CD4-positive, CD25-positive, alpha-beta regulatory T cell (primary cell): ENCODE results near the gene TECTB. TPM values are rescaled to one million over a fixed set of nuclear protein-coding genes. Genes with fewer than 3 reads are reported as not detected.

Experiments used
- ATAC-seq, 2 donors: fragments of 150-1000 bp; cut with Tn5 transposase; one replicate each; pipeline ENCODE4 v1.10.0; 2021; ENCODE audit warnings: low read depth in 2 of 2, moderate number of reproducible peaks in 2 of 2, moderate library complexity in 1 of 2
- DNase-seq, 3 donors: peaks; one replicate each; pipeline versions ENCODE4 v3.0.0 to v3.0.0-alpha.2; 2012 to 2022; ENCODE audit warnings: mixed read lengths in 1 of 3
- H3K27ac ChIP-seq: one replicate; pipeline ENCODE4 v1.7.0; 2013; ENCODE audit warnings: mild to moderate bottlenecking, low read length; ENCODE audit not compliant: insufficient read depth, poor library complexity, severe bottlenecking
- H3K27me3 ChIP-seq: one replicate; pipeline ENCODE4 v1.7.0; 2013; ENCODE audit warnings: low read length; ENCODE audit not compliant: control insufficient read depth, insufficient read depth
- H3K36me3 ChIP-seq: one replicate; pipeline ENCODE4 v1.7.0; 2013; ENCODE audit warnings: mild to moderate bottlenecking, low read length, moderate library complexity; ENCODE audit not compliant: control insufficient read depth, insufficient read depth
- H3K4me1 ChIP-seq: 2 replicates; pipeline ENCODE4 v1.7.0; 2013; ENCODE audit warnings: mild to moderate bottlenecking, low read length; ENCODE audit not compliant: insufficient read depth, control insufficient read depth, poor library complexity, severe bottlenecking
- H3K4me3 ChIP-seq: one replicate; pipeline ENCODE4 v1.7.0; 2013; ENCODE audit warnings: low read depth, mild to moderate bottlenecking, low read length, moderate library complexity
- H3K9me3 ChIP-seq, 2 experiments: 1 replicate in 1 of 2; 2 replicates in 1 of 2; pipeline ENCODE4 v1.7.0; 2013; ENCODE audit warnings: low read length in 2 of 2, mild to moderate bottlenecking in 1 of 2, moderate library complexity in 1 of 2; ENCODE audit not compliant: control insufficient read depth in 2 of 2
- H3K27ac Mint-ChIP-seq, 3 donors: one replicate each; pipeline ENCODE4 v1.8.0; 2020 to 2022; ENCODE audit warnings: mild to moderate bottlenecking in 3 of 3, mixed read lengths in 3 of 3, moderate library complexity in 2 of 3
- H3K27me3 Mint-ChIP-seq: one replicate; pipeline ENCODE4 v1.8.0; 2022; ENCODE audit warnings: mild to moderate bottlenecking, mixed read lengths
- H3K36me3 Mint-ChIP-seq: one replicate; pipeline ENCODE4 v1.8.0; 2020; ENCODE audit warnings: mixed read lengths
- H3K4me1 Mint-ChIP-seq, 4 donors: one replicate each; pipeline ENCODE4 v1.8.0; 2020 to 2022; ENCODE audit warnings: mixed read lengths in 4 of 4, mild to moderate bottlenecking in 1 of 4
- H3K4me3 Mint-ChIP-seq, 4 donors: one replicate each; pipeline ENCODE4 v1.8.0; 2020 to 2022; ENCODE audit warnings: mild to moderate bottlenecking in 4 of 4, mixed read lengths in 4 of 4, moderate library complexity in 3 of 4
- H3K9me3 Mint-ChIP-seq, 7 donors: one replicate each; pipeline ENCODE4 v1.8.0; 2020 to 2022; ENCODE audit warnings: mixed read lengths in 7 of 7, mild to moderate bottlenecking in 3 of 7, moderate library complexity in 2 of 7
- polyA plus RNA-seq, 4 donors: library from polyadenylated mRNA; unstranded; fragments of 300-500 nt; fragmentation: Illumina TruSeq; gene quantifications; one replicate each; pipeline ENCODE4 v1.2.3, GENCODE V29; 2021
- total RNA-seq: library from RNA; stranded (reverse); gene quantifications from one replicate; pipeline ENCODE4 v1.2.3, GENCODE V29; 2022

Gene TECTB
- total and polyA plus RNA-seq, 5 donors from 2014 or later, result not detected

DNA sequence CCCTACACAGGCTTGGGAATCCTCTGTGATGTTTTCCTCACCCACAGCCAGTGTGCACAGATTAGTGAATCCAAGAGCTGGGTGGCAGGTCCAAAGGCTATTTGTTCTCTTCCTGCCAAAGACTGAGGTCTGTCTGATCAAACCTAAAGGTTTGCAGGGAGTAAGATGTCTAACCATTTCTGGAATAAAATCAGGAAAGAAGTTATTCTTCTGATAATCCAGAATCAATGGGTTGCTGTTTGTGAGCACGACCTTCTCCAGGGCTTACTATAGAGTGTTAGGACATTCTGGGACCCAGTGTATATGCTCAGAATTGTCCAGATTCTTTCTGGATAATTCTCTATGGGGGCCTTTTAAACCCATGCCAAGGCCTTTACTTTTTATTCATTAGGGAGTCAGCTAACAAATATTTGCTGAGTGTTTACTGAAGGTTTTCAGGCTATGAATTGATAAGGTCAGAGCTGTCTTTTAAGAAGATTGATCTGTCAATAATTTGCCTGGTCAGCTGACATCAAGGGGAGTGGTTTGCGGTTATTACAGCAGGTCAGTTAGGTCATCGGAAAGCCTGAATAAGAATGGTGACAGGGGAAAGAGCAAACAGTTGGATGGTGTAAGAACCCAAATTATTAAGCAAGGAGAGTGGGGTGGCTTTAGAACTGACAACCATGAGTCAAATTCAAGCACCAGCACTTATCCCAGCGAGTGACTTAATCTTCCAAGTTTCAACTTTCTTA, 7.5 kb upstream of the TECTB start:
- peaks cover 16% of the 10 kb centered on the region for H3K27me3 Mint-ChIP-seq
- no peaks in the 10 kb centered on the region for H3K4me1 Mint-ChIP-seq

GRCh38 chr10:112278871-112279270, 4.3 kb upstream of the TECTB start:
- Histone ChIP-seq H3K9me3 (no peaks in the 10 kb centered on the region), H3K4me1 (no peaks in the 10 kb centered on the region), H3K27me3 (no peaks in the 10 kb centered on the region), H3K4me3 (no peak overlapping the region), H3K27ac (no peak overlapping the region), H3K36me3 (no peaks in the 10 kb centered on the region)
- no peaks in the 10 kb centered on the region for H3K36me3 Mint-ChIP-seq
- H3K9me3 Mint-ChIP-seq, result peaks cover 0 to 4% (median 2%) of the 10 kb centered on the region in 7 donors
- no peak for ATAC-seq
- H3K4me3 Mint-ChIP-seq, result no peak overlapping the region
- H3K27ac Mint-ChIP-seq, result no peak overlapping the region
- H3K4me1 Mint-ChIP-seq, result no peaks in the 10 kb centered on the region
- no peak for DNase-seq
- peaks cover 23% of the 10 kb centered on the region for H3K27me3 Mint-ChIP-seq

More for the DNA sequence above, 7.5 kb upstream of the TECTB start:
- DNase-seq (no peak), ATAC-seq (no peak)
- Mint-ChIP-seq H3K9me3 (no peaks in the 10 kb centered on the region), H3K4me3 (no peak overlapping the region), H3K36me3 (no peaks in the 10 kb centered on the region), H3K27ac (no peak overlapping the region)
- H3K27me3 ChIP-seq, result no peaks in the 10 kb centered on the region
- H3K4me3 ChIP-seq, result no peak overlapping the region
- H3K27ac ChIP-seq, result no peak overlapping the region
- H3K4me1 ChIP-seq, result no peaks in the 10 kb centered on the region
- H3K36me3 ChIP-seq, result no peaks in the 10 kb centered on the region
- no peaks in the 10 kb centered on the region for H3K9me3 ChIP-seq

GRCh38 chr10:112279433-112279832, 3.8 kb upstream of the TECTB start:
- Mint-ChIP-seq H3K9me3 (peaks cover 0 to 4% (median 2%) of the 10 kb centered on the region in 7 donors), H3K27ac (no peak overlapping the region), H3K4me3 (no peak overlapping the region), H3K4me1 (no peaks in the 10 kb centered on the region), H3K36me3 (no peaks in the 10 kb centered on the region), H3K27me3 (peaks cover 23% of the 10 kb centered on the region)
- peaks cover 2% of the 10 kb centered on the region for H3K27me3 ChIP-seq
- H3K27ac ChIP-seq, result no peak overlapping the region
- no peak for ATAC-seq
- no peaks in the 10 kb centered on the region for H3K4me1 ChIP-seq
- no peak overlapping the region for H3K4me3 ChIP-seq
- no peak for DNase-seq
- no peaks in the 10 kb centered on the region for H3K9me3 ChIP-seq
- H3K36me3 ChIP-seq, result no peaks in the 10 kb centered on the region

- Histone ChIP-seq H3K4me1 (no peaks in the 10 kb centered on the region), H3K27me3 (peaks cover 2% of the 10 kb centered on the region), H3K4me3 (no peak overlapping the region), H3K9me3 (no peaks in the 10 kb centered on the region), H3K27ac (no peak overlapping the region), H3K36me3 (no peaks in the 10 kb centered on the region)
- H3K27me3 Mint-ChIP-seq, result peaks cover 29% of the 10 kb centered on the region
- no peak for DNase-seq
- no peaks in the 10 kb centered on the region for H3K36me3 Mint-ChIP-seq
- ATAC-seq, result no peak
- H3K4me3 Mint-ChIP-seq, result no peak overlapping the region
- H3K4me1 Mint-ChIP-seq, result no peaks in the 10 kb centered on the region
- H3K27ac Mint-ChIP-seq, result no peak overlapping the region
- H3K9me3 Mint-ChIP-seq, result peaks cover 0 to 4% (median 2%) of the 10 kb centered on the region in 7 donors
Measured at GRCh38 chr10:112280205-112280921, 2.8 kb upstream of the TECTB start.

DNA sequence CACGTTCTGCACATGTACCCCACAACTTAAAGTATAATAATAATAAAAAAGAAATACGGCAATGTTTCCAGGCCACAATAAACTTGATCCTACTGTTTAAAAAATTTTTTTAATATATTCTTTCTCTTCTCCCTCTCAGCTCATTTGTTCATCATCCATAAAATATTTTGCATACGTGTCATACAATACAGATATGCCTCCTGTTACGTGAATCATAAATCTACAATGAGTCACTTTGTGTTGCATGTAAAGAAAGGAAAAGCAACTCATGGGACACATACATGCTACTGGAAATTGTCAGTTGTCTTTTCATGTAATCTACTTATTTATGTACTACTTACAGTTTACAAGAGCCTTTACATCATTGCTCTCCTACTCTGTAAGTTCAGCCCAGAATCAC, 1.1 kb upstream of the TECTB start:
- peaks cover 2% of the 10 kb centered on the region for H3K27me3 ChIP-seq
- H3K4me3 ChIP-seq, result no peak overlapping the region
- no peaks in the 10 kb centered on the region for H3K36me3 Mint-ChIP-seq
- no peak for ATAC-seq
- H3K9me3 ChIP-seq, result no peaks in the 10 kb centered on the region
- H3K27me3 Mint-ChIP-seq, result peaks cover 29% of the 10 kb centered on the region
- no peaks in the 10 kb centered on the region for H3K36me3 ChIP-seq
- H3K27ac Mint-ChIP-seq, result no peak overlapping the region
- peaks cover 0 to 4% (median 2%) of the 10 kb centered on the region in 7 donors for H3K9me3 Mint-ChIP-seq
- no peaks in the 10 kb centered on the region for H3K4me1 Mint-ChIP-seq
- no peak overlapping the region for H3K27ac ChIP-seq
- no peak for DNase-seq
- H3K4me3 Mint-ChIP-seq, result no peak overlapping the region
- H3K4me1 ChIP-seq, result no peaks in the 10 kb centered on the region

DNA sequence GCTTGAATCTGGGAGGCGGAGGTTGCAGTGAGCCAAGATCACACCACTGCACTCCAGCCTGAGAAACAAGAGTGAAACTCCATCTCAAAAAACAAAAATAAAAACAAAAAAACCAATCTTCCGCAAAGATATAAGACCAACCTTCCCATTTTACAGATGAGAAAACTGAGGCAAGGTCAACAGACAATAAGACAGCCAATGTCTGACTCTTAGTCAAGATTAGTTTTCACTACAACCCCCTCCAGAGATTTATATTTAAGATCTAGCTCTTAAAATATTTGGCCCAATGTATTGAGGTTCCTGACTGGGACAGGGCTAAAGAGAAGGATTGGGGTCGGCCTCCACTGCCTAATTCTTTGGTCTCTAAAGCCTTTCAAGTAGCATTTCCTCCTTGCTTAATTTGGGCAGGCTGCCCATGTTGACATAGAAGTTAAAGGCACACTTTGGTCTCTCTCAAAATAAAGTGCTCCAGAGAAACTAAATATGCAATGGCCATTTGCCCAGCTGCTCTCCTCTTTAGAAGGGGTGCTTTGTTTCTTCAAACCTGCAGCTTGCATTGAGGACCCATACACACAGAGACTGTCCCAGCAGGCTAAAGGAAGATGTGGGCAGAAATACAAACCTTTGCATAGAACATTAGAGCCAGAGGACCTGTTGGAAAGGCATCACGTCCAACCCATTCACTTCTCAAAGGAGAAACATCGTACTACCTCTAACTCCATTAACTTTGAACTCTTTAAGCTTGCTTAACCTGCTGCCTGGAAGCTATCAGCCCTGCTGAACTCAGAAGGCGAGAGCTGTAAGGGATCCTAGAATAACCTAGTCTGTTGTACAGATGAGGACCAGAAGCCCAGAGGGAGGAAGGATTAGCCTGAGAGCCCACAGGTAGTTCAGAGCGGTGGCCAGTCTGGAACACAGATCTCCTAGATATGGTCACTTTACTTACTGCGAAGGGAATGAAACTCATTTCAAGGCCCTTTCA, 3.9 kb downstream of the TECTB start:
- Histone ChIP-seq H3K36me3 (no peaks in the 10 kb centered on the region), H3K9me3 (no peaks in the 10 kb centered on the region), H3K4me3 (no peak overlapping the region), H3K27ac (no peak overlapping the region), H3K4me1 (no peaks in the 10 kb centered on the region), H3K27me3 (peaks cover 2% of the 10 kb centered on the region)
- Mint-ChIP-seq H3K4me3 (no peak overlapping the region), H3K27me3 (peaks cover 21% of the 10 kb centered on the region), H3K36me3 (no peaks in the 10 kb centered on the region), H3K4me1 (no peaks in the 10 kb centered on the region), H3K9me3 (peaks cover 0 to 2% (median 0%) of the 10 kb centered on the region in 7 donors), H3K27ac (no peak overlapping the region)
- DNase-seq (no peak), ATAC-seq (no peak)

DNA sequence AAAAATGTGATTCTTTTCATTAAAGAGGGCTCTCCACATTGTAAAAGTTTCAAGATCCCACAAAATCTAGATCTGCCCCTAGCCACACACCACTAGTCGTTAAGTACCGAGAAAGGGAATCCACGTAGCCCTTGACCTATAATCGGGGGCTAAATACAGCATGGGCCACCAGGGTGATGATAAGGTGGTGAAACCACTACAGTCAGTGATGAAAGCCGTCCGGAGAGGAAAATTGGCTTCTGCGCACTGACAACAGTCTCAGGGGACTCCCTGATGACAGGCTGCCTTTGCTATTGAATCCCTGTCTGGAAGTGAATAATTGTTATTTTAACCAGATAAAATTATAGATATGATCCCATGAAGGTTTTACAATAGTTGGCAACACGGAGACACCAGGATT, 4.6 kb downstream of the TECTB start:
- H3K4me3 ChIP-seq, result no peak overlapping the region
- H3K27ac Mint-ChIP-seq, result no peak overlapping the region
- DNase-seq, result no peak
- peaks cover 0 to 2% (median 0%) of the 10 kb centered on the region in 7 donors for H3K9me3 Mint-ChIP-seq
- no peak for ATAC-seq
- H3K4me1 ChIP-seq, result no peaks in the 10 kb centered on the region
- H3K27ac ChIP-seq, result no peak overlapping the region
- no peaks in the 10 kb centered on the region for H3K36me3 Mint-ChIP-seq
- no peak overlapping the region for H3K4me3 Mint-ChIP-seq
- no peaks in the 10 kb centered on the region for H3K36me3 ChIP-seq
- H3K9me3 ChIP-seq, result no peaks in the 10 kb centered on the region
- H3K4me1 Mint-ChIP-seq, result no peaks in the 10 kb centered on the region
- H3K27me3 Mint-ChIP-seq, result peaks cover 23% of the 10 kb centered on the region
- peaks cover 2% of the 10 kb centered on the region for H3K27me3 ChIP-seq
